GM23248 (cell line): ENCODE data around the gene TTC13. TPM values are rescaled to one million over a fixed set of nuclear protein-coding genes. Genes with fewer than 3 reads are reported as not detected.

Source experiments
- DNase-seq: peaks from one replicate; pipeline ENCODE4 v3.0.0-alpha.2; 2015
- H2AFZ ChIP-seq: fragments of 200-600 bp; sonication (generic); 2 replicates; pipeline ENCODE4 v1.6.1; 2016; ENCODE audit warnings: antibody characterized with exemption
- H3F3A ChIP-seq: fragments of 200-600 bp; sonication (generic); 2 replicates; pipeline ENCODE4 v1.6.1; 2016; ENCODE audit warnings: mild to moderate bottlenecking, antibody characterized with exemption, mixed run types; ENCODE audit not compliant: insufficient read depth
- H3K27ac ChIP-seq: fragments of 200-600 bp; sonication (generic); 2 replicates; pipeline ENCODE4 v1.5.1; 2016; ENCODE audit warnings: mild to moderate bottlenecking
- H3K27me3 ChIP-seq: fragments of 200-600 bp; sonication (generic); replicated peaks from 2 replicates; pipeline ENCODE4 v1.6.1; 2016; ENCODE audit warnings: mild to moderate bottlenecking; ENCODE audit not compliant: insufficient read depth
- H3K36me3 ChIP-seq: fragments of 200-600 bp; sonication (generic); 2 replicates; pipeline ENCODE4 v1.6.1; 2016; ENCODE audit warnings: low read depth, mild to moderate bottlenecking
- H3K4me1 ChIP-seq: fragments of 200-600 bp; sonication (generic); 2 replicates; pipeline ENCODE4 v1.6.1; 2016; ENCODE audit warnings: mild to moderate bottlenecking; ENCODE audit not compliant: insufficient read depth
- H3K4me2 ChIP-seq: fragments of 200-600 bp; sonication (generic); one replicate; pipeline ENCODE4 v1.6.1; 2016; ENCODE audit warnings: mild to moderate bottlenecking; ENCODE audit not compliant: unreplicated experiment
- H3K4me3 ChIP-seq: fragments of 200-600 bp; sonication (generic); 2 replicates; pipeline ENCODE4 v1.5.1; 2016; ENCODE audit warnings: mild to moderate bottlenecking
- H3K79me2 ChIP-seq: fragments of 200-600 bp; sonication (generic); 2 replicates; pipeline ENCODE4 v1.6.1; 2016; ENCODE audit warnings: mild to moderate bottlenecking; ENCODE audit not compliant: insufficient read depth
- H3K9ac ChIP-seq: fragments of 200-600 bp; sonication (generic); 2 replicates; pipeline ENCODE4 v1.6.1; 2016; ENCODE audit warnings: mild to moderate bottlenecking
- H3K9me2 ChIP-seq: fragments of 200-600 bp; sonication (generic); 2 replicates; pipeline ENCODE4 v1.6.1; 2016; ENCODE audit warnings: mixed run types, mild to moderate bottlenecking, moderate library complexity; ENCODE audit not compliant: insufficient read depth
- H3K9me3 ChIP-seq: fragments of 200-600 bp; sonication (generic); one replicate; pipeline ENCODE4 v1.6.1; 2017; ENCODE audit warnings: low read depth
- H4K20me1 ChIP-seq: fragments of 200-600 bp; sonication (generic); 2 replicates; pipeline ENCODE4 v1.6.0; 2016; ENCODE audit not compliant: insufficient read depth
- EZH2 ChIP-seq: fragments of 200-600 bp; sonication (generic); IDR thresholded peaks from 2 replicates; pipeline ENCODE4 v1.6.1; 2018; ENCODE audit warnings: antibody characterized with exemption, mild to moderate bottlenecking; ENCODE audit not compliant: insufficient read depth, poor library complexity, severe bottlenecking
- EZH2phosphoT487 ChIP-seq: fragments of 200-600 bp; sonication (generic); IDR thresholded peaks from 2 replicates; pipeline ENCODE4 v1.6.1; 2018; ENCODE audit warnings: antibody characterized with exemption, moderate library complexity, mild to moderate bottlenecking, low read depth; ENCODE audit not compliant: insufficient read depth
- WGBS, 2 experiments: methylation state at CpG; one replicate each; pipeline ENCODE4 v1.1.6; 2015 to 2017; ENCODE audit warnings: low lambda C conversion rate in 2 of 2, low coverage in 1 of 2; ENCODE audit errors: missing lambda C conversion rate in 2 of 2; 5-methylcytosine and 5-hydroxymethylcytosine counted together
- in situ Hi-C: fragments of 300-500 bp; cut with MboI; formaldehyde crosslinking; loops from 2 replicates; pipeline ENCODE4 v1.15.0; 2020
- polyA plus RNA-seq: library from polyadenylated mRNA; unstranded; fragments of >200 nt; fragmentation: Nextera tagmentation; extraction: Ambion mirVana; gene quantifications from 2 replicates; pipeline ENCODE4 v1.2.1, GENCODE V29; 2016
- total RNA-seq: library from RNA; depleted of rRNA; stranded (reverse); fragments of >200 nt; shearing (Covaris generic); gene quantifications from 2 replicates; pipeline ENCODE4 v1.2.3, GENCODE V29; 2014

Gene TTC13
- total and polyA plus RNA-seq, 2 experiments from 2014 or later, result 9.1 to 11.1 TPM

GRCh38 chr1:230943048-230943593, 35.5 kb downstream of the TTC13 start:
- DNase-seq, result no peak
- no peak overlapping the region for H3K4me2 ChIP-seq
- no peaks in the 10 kb centered on the region for H4K20me1 ChIP-seq
- in situ Hi-C loops, result loop anchor here (25.0 kb wide), 1 partner anchor 269 kb away; no protein-coding TSS in a partner anchor
- no peak overlapping the region for H2AFZ ChIP-seq
- no peak for TF ChIP-seq EZH2phosphoT487
- TF ChIP-seq EZH2, result no peak
- H3K79me2 ChIP-seq, result no peaks in the 10 kb centered on the region
- H3F3A ChIP-seq, result peaks cover 7% of the 10 kb centered on the region; the same call in 1 of the 2 replicates
- no peak overlapping the region for H3K9ac ChIP-seq
- H3K27ac ChIP-seq, result no peak overlapping the region
- 96 to 97% methylated on average over 2 of the region's 2 CpGs for WGBS, 2 experiments
- H3K27me3 ChIP-seq, result no peaks in the 10 kb centered on the region
- no peaks in the 10 kb centered on the region for H3K9me3 ChIP-seq
- no peaks in the 10 kb centered on the region for H3K36me3 ChIP-seq
- peaks cover 5% of the 10 kb centered on the region; the same call in 1 of the 2 replicates for H3K4me1 ChIP-seq
- no peak overlapping the region for H3K4me3 ChIP-seq
- H3K9me2 ChIP-seq, result no peaks in the 10 kb centered on the region

DNA sequence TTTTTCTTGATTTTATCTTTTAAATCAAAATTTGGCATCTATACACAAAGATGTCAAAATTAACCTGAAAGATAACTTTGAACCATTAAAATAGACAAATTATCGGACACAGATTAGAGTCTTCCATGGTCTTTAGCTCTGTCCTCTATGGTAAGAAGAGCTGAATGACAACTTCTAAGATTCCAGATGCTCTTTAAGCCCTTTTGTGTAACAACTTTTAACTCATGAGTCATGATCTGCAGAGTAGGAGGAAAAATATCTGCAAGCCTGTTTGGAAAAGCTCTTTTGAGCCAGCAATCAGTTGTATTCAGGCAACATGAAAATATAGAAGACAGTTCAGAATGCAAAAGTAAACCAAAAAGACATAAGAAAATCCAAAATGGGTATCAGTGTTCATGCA, 37.8 kb downstream of the TTC13 start:
- Histone ChIP-seq H3K36me3 (no peaks in the 10 kb centered on the region), H3F3A (peaks cover 7% of the 10 kb centered on the region; the same call in 1 of the 2 replicates), H3K4me3 (no peak overlapping the region), H3K4me2 (no peak overlapping the region), H3K27ac (no peak overlapping the region), H3K9me3 (no peaks in the 10 kb centered on the region), H3K9ac (no peak overlapping the region), H2AFZ (no peak overlapping the region), H3K27me3 (no peaks in the 10 kb centered on the region), H3K79me2 (no peaks in the 10 kb centered on the region), H4K20me1 (no peaks in the 10 kb centered on the region), H3K4me1 (peaks cover 5% of the 10 kb centered on the region; the same call in 1 of the 2 replicates), H3K9me2 (no peaks in the 10 kb centered on the region)
- peak; percentile 56 for DNase-seq
- TF ChIP-seq EZH2 (no peak), EZH2phosphoT487 (no peak)
- 92 to 93% methylated on average over 1 of the region's 1 CpG for WGBS, 2 experiments
- in situ Hi-C loops, result loop anchor here (25.0 kb wide), 1 partner anchor 271 kb away; no protein-coding TSS in a partner anchor

DNA sequence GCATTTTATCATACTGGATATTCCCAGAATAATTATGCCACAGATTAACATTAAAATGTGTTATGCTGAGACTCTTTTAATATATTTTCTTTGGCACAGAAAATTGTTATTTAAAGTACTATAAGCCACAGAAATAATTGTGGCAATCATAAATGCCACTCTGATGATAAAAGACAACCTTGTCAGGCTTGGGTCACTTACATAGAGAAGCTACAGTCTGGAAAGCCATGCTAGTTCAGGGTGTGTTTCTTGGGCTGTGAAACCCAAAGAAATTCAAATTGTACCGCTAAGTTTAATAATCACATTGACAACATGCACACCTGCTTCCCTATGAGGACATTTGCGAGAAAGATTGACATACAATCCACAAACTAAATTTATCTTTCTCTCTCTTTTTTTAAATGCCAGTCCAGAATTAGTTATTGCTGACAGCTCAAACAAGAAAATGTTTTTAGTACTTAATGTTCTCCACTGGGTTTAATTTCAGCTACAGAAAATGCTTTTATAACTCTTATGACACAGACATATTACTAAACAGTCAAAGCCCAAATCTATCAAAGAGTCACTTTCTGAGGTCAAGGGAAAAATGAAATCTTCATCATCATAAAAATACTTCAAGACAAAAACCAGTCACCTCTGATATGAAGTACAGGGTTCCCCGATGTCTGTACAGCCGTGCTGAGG, 38.7 kb downstream of the TTC13 start:
- peaks cover 5% of the 10 kb centered on the region; the same call in 1 of the 2 replicates for H3K4me1 ChIP-seq
- no peaks in the 10 kb centered on the region for H3K79me2 ChIP-seq
- no peaks in the 10 kb centered on the region for H4K20me1 ChIP-seq
- H3K27me3 ChIP-seq, result no peaks in the 10 kb centered on the region
- H3F3A ChIP-seq, result peaks cover 7% of the 10 kb centered on the region; the same call in 1 of the 2 replicates
- H3K27ac ChIP-seq, result no peak overlapping the region
- WGBS, 2 experiments, result 92 to 94% methylated on average over 4 of the region's 4 CpGs
- in situ Hi-C loops, result loop anchor here (25.0 kb wide), 1 partner anchor 272 kb away; no protein-coding TSS in a partner anchor
- no peaks in the 10 kb centered on the region for H3K9me3 ChIP-seq
- DNase-seq, result no peak
- H2AFZ ChIP-seq, result no peak overlapping the region
- no peak overlapping the region for H3K4me3 ChIP-seq
- TF ChIP-seq EZH2, result no peak
- no peak for TF ChIP-seq EZH2phosphoT487
- no peaks in the 10 kb centered on the region for H3K36me3 ChIP-seq
- H3K9ac ChIP-seq, result no peak overlapping the region
- H3K4me2 ChIP-seq, result no peak overlapping the region
- H3K9me2 ChIP-seq, result no peaks in the 10 kb centered on the region

DNA sequence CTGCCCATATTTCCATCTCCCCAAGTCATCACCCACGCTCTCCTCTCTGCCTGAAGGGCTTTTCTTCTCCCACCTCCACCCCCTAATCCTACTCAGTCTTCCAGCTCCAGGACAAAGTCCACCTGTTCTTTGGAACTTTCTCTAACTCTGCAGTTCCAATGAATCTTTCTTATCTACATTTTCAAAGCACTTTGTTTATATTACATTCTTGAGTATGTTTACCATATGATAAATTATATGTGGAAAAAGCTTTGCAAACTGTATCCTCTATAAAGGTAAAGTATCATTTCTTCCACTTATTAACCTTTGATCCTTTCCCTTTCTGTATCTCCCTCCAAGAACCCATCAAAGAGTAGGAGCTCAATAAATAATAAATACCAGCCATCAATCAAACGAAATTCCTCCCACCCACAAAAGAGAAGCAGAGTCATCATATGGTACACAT, 39.7 kb downstream of the TTC13 start:
- WGBS, 2 experiments, result 47 to 51% methylated on average over 2 of the region's 2 CpGs
- peaks cover 5% of the 10 kb centered on the region; the same call in 1 of the 2 replicates for H3K4me1 ChIP-seq
- no peak for DNase-seq
- H3K27me3 ChIP-seq, result no peaks in the 10 kb centered on the region
- H2AFZ ChIP-seq, result no peak overlapping the region
- H3F3A ChIP-seq, result peaks cover 7% of the 10 kb centered on the region; the same call in 1 of the 2 replicates
- H3K9ac ChIP-seq, result no peak overlapping the region
- H3K79me2 ChIP-seq, result no peaks in the 10 kb centered on the region
- in situ Hi-C loops, result loop anchor here (25.0 kb wide), 1 partner anchor 273 kb away; no protein-coding TSS in a partner anchor
- no peak overlapping the region for H3K4me3 ChIP-seq
- no peaks in the 10 kb centered on the region for H3K9me3 ChIP-seq
- H4K20me1 ChIP-seq, result no peaks in the 10 kb centered on the region
- no peak overlapping the region for H3K27ac ChIP-seq
- H3K9me2 ChIP-seq, result no peaks in the 10 kb centered on the region
- no peak overlapping the region for H3K4me2 ChIP-seq
- no peaks in the 10 kb centered on the region for H3K36me3 ChIP-seq
- TF ChIP-seq EZH2phosphoT487 (no peak), EZH2 (no peak)
